GM23338 (cell line): ENCODE data around the gene INPP5A.

ENCODE experiments used
- CTCF ChIP-seq, 2 experiments: fragments of 200-600 bp in 1 of 2; sonication (generic) in 1 of 2; conservative IDR thresholded peaks; 2 replicates each; pipeline versions ENCODE4 v1.5.1 to v1.6.1; 2016 to 2017; ENCODE audit warnings: antibody characterized with exemption in 2 of 2, low read depth in 2 of 2, mild to moderate bottlenecking in 2 of 2, moderate library complexity in 1 of 2
- JUNB ChIP-seq: IDR thresholded peaks from one replicate; pipeline ENCODE4 v1.6.1; 2016; ENCODE audit warnings: antibody characterized with exemption; ENCODE audit not compliant: unreplicated experiment

- TF ChIP-seq JUNB: no peak
- TF ChIP-seq CTCF (conservative IDR thresholded peaks at IDR 0.05; ENCODE audit: low read depth in 2 of 2): no peak
Observed at GRCh38 chr10:132804287-132804686, 266.7 kb downstream of the INPP5A start.
